Peyer's patch (tissue), 4 donors: ENCODE measurements around the gene PALLD. TPM values are rescaled to one million over a fixed set of nuclear protein-coding genes. Genes with fewer than 3 reads are reported as not detected.
"Not testable (repeated sequence)": the region's sequence is repeated elsewhere in the genome, so short reads cannot be mapped to it uniquely, and the experiment has no call there.

Source experiments
- DNase-seq, 3 donors: peaks; one replicate each; pipeline ENCODE4 v3.0.0-alpha.2; 2017 to 2019
- H3K27ac ChIP-seq, 4 donors: fragments of 200-600 bp; sonication (generic); one replicate each; pipeline ENCODE4 v1.5.1; 2016 to 2019
- H3K27me3 ChIP-seq, 2 donors: fragments of 200-600 bp; sonication (generic); one replicate each; pipeline ENCODE4 v1.5.1; 2019
- H3K36me3 ChIP-seq, 3 donors: fragments of 200-600 bp; sonication (generic); one replicate each; pipeline ENCODE4 v1.5.1; 2016 to 2019
- H3K4me1 ChIP-seq, 4 donors: fragments of 200-600 bp; sonication (generic); one replicate each; pipeline ENCODE4 v1.5.1; 2016 to 2019
- H3K4me3 ChIP-seq, 4 donors: fragments of 200-600 bp; sonication (generic); 1 replicate in 3 of 4; 2 replicates in 1 of 4; pipeline ENCODE4 v1.5.1; 2016 to 2019; ENCODE audit warnings: mild to moderate bottlenecking in 1 of 4
- H3K9me3 ChIP-seq, 4 donors: fragments of 200-600 bp; sonication (generic); one replicate each; pipeline ENCODE4 v1.5.1; 2016 to 2019; ENCODE audit warnings: mild to moderate bottlenecking in 1 of 4
- POLR2A ChIP-seq, 2 donors: fragments of 450-650 bp; IDR thresholded peaks; one replicate each; pipeline ENCODE4 v1.5.1; 2017; ENCODE audit warnings: antibody characterized with exemption in 2 of 2, mild to moderate bottlenecking in 2 of 2, moderate library complexity in 2 of 2
- total RNA-seq, 4 donors: library from RNA; depleted of rRNA; stranded (reverse); fragments of >200 nt; gene quantifications; one replicate each; pipeline ENCODE4 v1.1.0, GENCODE V29; 2016
- TF ChIP-seq, protein P1 (sequence below), 6 experiments: fragments of 450-650 bp in 4 of 6; fragments of 200-600 bp in 2 of 6; sonication (generic) in 1 of 6; IDR thresholded peaks; one replicate each; pipeline ENCODE4 v1.5.1; 2017 to 2019; ENCODE audit warnings: antibody characterized with exemption in 6 of 6, mild to moderate bottlenecking in 3 of 6, moderate library complexity in 1 of 6

PALLD gene
- total RNA-seq, 4 donors from 2014 or later: 68.0 to 175 (median 78.4) TPM

DNA sequence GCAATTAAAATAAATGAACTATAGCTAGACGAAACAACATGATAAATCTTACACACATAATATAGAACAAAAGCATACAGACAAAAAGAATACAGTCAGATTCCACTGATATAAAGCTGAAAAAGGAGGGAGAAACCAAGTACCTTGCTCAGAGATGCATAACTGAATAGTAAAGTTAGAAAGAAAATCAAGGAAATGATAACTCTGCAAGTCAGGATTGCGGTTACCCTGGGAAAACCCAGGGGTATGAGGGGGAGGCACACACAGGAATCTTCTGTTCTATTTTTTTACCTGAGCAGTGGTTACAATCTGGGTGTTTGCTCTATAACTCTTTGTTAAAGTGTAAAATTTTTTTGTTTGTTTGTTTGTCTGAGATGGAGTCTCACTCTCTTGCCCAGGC is 304.1 kb downstream of the PALLD start:
- H3K36me3 ChIP-seq: no peaks in the 10 kb centered on the region
- H3K9me3 ChIP-seq: no peaks in the 10 kb centered on the region
- no peak for TF ChIP-seq POLR2A (IDR thresholded peaks at IDR 0.05)
- TF ChIP-seq, protein P1, sequence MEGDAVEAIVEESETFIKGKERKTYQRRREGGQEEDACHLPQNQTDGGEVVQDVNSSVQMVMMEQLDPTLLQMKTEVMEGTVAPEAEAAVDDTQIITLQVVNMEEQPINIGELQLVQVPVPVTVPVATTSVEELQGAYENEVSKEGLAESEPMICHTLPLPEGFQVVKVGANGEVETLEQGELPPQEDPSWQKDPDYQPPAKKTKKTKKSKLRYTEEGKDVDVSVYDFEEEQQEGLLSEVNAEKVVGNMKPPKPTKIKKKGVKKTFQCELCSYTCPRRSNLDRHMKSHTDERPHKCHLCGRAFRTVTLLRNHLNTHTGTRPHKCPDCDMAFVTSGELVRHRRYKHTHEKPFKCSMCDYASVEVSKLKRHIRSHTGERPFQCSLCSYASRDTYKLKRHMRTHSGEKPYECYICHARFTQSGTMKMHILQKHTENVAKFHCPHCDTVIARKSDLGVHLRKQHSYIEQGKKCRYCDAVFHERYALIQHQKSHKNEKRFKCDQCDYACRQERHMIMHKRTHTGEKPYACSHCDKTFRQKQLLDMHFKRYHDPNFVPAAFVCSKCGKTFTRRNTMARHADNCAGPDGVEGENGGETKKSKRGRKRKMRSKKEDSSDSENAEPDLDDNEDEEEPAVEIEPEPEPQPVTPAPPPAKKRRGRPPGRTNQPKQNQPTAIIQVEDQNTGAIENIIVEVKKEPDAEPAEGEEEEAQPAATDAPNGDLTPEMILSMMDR (IDR thresholded peaks at IDR 0.05): no peak
- no peaks in the 10 kb centered on the region for H3K27me3 ChIP-seq
- peaks cover 0 to 13% (median 0%) of the 10 kb centered on the region in 4 donors for H3K4me1 ChIP-seq
- no peak for DNase-seq
- H3K4me3 ChIP-seq: no peak overlapping the region
- H3K27ac ChIP-seq: no peak overlapping the region

DNA sequence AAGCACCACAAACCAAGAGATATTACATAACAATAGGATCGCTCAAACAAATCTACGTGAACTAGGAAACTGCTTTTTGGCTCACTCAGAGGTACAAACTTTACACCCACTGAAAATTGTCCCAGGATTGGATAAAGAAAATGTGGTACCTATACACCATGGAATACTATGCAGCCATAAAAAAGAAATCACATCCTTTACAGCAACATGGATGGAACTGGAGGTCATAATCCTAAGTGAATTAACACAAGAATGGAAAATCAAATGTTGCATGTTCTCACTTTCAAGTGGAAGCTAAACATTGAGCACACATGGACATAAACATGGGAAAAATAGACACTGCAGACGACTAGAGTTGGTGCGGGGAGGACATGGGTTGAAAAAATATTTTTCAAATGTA is 305.4 kb downstream of the PALLD start:
- TF ChIP-seq, protein P1 (IDR thresholded peaks at IDR 0.05): no peak
- TF ChIP-seq POLR2A (IDR thresholded peaks at IDR 0.05): no peak
- Histone ChIP-seq H3K27me3 (no peaks in the 10 kb centered on the region), H3K27ac (no peak overlapping the region), H3K4me3 (no peak overlapping the region), H3K36me3 (no peaks in the 10 kb centered on the region), H3K9me3 (no peaks in the 10 kb centered on the region), H3K4me1 (peaks cover 0 to 6% (median 0%) of the 10 kb centered on the region in 4 donors)
- no peak for DNase-seq

DNA sequence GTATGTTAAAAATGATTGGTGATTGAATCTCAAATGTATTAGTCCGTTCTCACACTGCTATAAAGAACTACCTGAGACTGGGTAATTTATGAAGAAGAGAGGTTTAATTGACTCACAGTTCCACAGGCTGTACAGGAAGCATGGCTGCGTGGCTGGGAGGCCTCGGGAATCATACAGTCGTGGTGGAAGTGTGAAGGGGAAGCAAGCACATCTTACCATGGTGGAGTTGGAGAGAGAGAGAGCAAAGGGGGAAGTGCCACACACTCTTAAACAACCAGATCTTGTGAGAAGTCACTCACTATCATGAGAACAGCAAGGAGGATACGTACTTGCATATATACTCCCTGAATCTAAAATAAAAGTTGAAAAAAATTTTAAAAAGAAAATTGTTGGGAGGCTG is 306.2 kb downstream of the PALLD start:
- H3K27me3 ChIP-seq, H3K36me3 ChIP-seq, H3K27ac ChIP-seq, H3K4me1 ChIP-seq, H3K4me3 ChIP-seq, DNase-seq, H3K9me3 ChIP-seq: not testable (repeated sequence)

DNA sequence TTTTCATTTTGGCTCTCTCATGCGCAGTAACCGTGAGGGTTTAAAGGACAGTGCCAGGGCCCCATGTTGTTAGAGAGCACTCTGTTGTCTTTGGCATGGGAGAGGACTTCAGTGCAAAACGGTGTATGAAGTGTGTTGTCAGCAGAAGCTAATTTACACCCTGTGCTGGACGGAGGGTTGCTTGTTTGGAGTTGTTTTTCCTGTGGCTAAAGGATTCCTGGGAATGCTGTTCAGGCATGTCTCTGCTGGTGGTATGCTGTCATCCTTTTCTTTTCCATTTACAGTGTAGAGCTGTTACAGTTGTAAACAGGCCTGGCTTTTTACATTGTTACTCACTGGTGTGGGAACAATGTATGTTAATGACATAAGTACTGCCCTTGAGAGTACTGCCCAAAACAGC is 306.9 kb downstream of the PALLD start:
- no peak for DNase-seq
- Histone ChIP-seq H3K27ac (no peak overlapping the region), H3K36me3 (no peaks in the 10 kb centered on the region), H3K9me3 (no peaks in the 10 kb centered on the region), H3K4me1 (no peaks in the 10 kb centered on the region), H3K27me3 (no peaks in the 10 kb centered on the region), H3K4me3 (no peak overlapping the region)
- TF ChIP-seq, protein P1 (IDR thresholded peaks at IDR 0.05): no peak
- no peak for TF ChIP-seq POLR2A (IDR thresholded peaks at IDR 0.05)

DNA sequence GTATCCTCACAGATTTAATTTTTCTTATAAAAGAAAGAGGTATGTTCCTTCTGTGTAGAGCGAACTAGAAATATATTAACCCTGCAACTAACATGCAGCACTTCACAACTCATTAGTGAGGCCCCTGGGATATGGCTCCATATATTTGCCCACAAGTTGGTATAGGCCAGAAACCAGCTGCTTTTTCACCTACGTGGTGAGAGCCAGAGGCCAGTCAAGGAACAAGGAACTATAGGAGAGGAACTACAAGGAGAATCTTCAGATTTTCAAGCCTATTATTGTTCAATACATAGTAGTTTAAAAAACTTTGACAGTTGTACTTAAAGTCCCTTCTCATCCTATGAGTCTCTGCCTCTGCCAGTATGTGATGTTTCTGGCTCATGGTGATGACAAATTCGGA is 307.3 kb downstream of the PALLD start:
- Histone ChIP-seq H3K9me3 (no peaks in the 10 kb centered on the region), H3K27me3 (no peaks in the 10 kb centered on the region), H3K4me3 (no peak overlapping the region), H3K4me1 (no peaks in the 10 kb centered on the region), H3K27ac (no peak overlapping the region), H3K36me3 (no peaks in the 10 kb centered on the region)
- DNase-seq: no peak
- TF ChIP-seq POLR2A (IDR thresholded peaks at IDR 0.05): no peak
- TF ChIP-seq, protein P1 (IDR thresholded peaks at IDR 0.05): no peak

DNA sequence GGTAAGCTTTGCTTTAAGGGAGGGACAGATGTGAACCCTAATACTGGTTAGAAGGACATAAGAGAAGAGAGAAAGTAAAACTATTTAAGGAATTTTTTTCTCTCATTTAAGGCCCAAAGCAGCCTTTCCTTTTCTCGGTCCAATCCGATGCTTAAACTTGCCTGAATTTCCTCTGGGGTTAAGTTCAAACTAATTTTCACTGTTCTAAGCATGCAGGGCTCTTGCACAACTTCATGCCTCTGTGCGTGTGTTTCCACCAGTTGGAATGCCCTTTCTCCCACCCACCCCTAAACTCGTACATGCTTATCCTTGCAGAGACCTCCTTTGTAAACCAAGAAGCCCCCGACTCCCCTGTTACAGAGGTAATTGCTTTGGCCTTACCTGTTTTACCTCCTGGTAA is 308.5 kb downstream of the PALLD start:
- Histone ChIP-seq H3K27me3 (no peaks in the 10 kb centered on the region), H3K36me3 (no peaks in the 10 kb centered on the region), H3K27ac (no peak overlapping the region), H3K4me1 (no peaks in the 10 kb centered on the region), H3K4me3 (no peak overlapping the region), H3K9me3 (no peaks in the 10 kb centered on the region)
- DNase-seq: no peak
- no peak for TF ChIP-seq POLR2A (IDR thresholded peaks at IDR 0.05)
- TF ChIP-seq, protein P1 (IDR thresholded peaks at IDR 0.05): no peak

DNA sequence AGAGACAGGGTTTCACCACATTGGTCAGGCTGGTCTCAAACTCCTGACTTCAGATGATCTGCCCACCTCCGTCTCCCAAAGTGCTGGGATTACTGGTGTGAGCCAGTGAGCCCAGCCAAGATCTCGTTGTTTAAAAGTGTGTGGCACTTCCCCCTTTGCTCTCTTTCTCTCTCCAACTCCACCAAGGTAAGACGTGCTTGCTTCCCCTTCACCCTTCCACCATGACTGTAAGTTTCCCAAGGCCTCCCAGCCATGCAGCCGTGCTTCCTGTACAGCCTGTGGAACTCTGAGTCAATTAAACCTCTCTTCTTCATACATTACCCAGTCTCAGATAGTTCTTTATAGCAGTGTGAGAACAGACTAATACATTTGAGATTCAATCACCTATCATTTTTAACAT is 309.4 kb downstream of the PALLD start:
- not testable (repeated sequence) for H3K36me3 ChIP-seq, H3K4me1 ChIP-seq, H3K27me3 ChIP-seq

More for the DNA sequence above, 309.4 kb downstream of the PALLD start:
- not testable (repeated sequence) for H3K27ac ChIP-seq, H3K9me3 ChIP-seq, H3K4me3 ChIP-seq, DNase-seq
